OCI-LY7 (cell line): ENCODE results near the gene ARRB1. TPM values are rescaled to one million over a fixed set of nuclear protein-coding genes. Genes with fewer than 3 reads are reported as not detected.
"Not testable (repeated sequence)": the region's sequence is repeated elsewhere in the genome, so short reads cannot be mapped to it uniquely, and the experiment has no call there.

Experiments used
- BruUV-seq: library from RNA; stranded (reverse); fragments of 400-500 nt; replicated peaks from 2 replicates; lab custom pipeline; 2021; lab: Mats Ljungman, UMichigan
- CTCF ChIA-PET: fragments of 300-600 bp; sonication (Branson Sonifier 250); formaldehyde crosslinking; loops from one replicate; lab custom pipeline; 2022; ENCODE audit warnings: antibody characterized with exemption; ENCODE audit not compliant: unreplicated experiment; lab: Charles Lee
- POLR2A ChIA-PET: fragments of 300-600 bp; sonication (Branson Sonifier 250); formaldehyde crosslinking; loops from one replicate; lab custom pipeline; 2022; ENCODE audit warnings: antibody characterized with exemption; lab: Charles Lee
- DNase-seq: peaks from one replicate; pipeline ENCODE4 v3.0.0-alpha.2; 2015; ENCODE audit warnings: low spot score
- H2AFZ ChIP-seq: fragments of 200-600 bp; sonication (generic), shearing (Covaris generic); 2 replicates; pipeline ENCODE4 v1.6.1; 2014; ENCODE audit warnings: mild to moderate bottlenecking, antibody characterized with exemption, low read length, moderate library complexity
- H3K27ac ChIP-seq: fragments of 200-600 bp; sonication (generic); 2 replicates; pipeline ENCODE4 v1.5.1; 2014; ENCODE audit warnings: mixed run types, low read depth, mild to moderate bottlenecking, moderate library complexity, low read length, inconsistent platforms; ENCODE audit not compliant: poor library complexity, severe bottlenecking
- H3K36me3 ChIP-seq: fragments of 200-600 bp; sonication (generic); 2 replicates; pipeline ENCODE4 v1.6.1; 2014; ENCODE audit warnings: mild to moderate bottlenecking, antibody characterized with exemption, low read length, moderate library complexity, mixed read lengths; ENCODE audit not compliant: insufficient read depth
- H3K4me1 ChIP-seq: fragments of 200-600 bp; sonication (generic); 2 replicates; pipeline ENCODE4 v1.5.1; 2014; ENCODE audit warnings: mild to moderate bottlenecking, low read length; ENCODE audit not compliant: insufficient read depth, poor library complexity, severe bottlenecking
- H3K4me2 ChIP-seq: fragments of 200-600 bp; sonication (generic); 2 replicates; pipeline ENCODE4 v1.6.1; 2014; ENCODE audit warnings: mild to moderate bottlenecking, low read length
- H3K4me3 ChIP-seq: fragments of 200-600 bp; sonication (generic); 2 replicates; pipeline ENCODE4 v1.5.1; 2014; ENCODE audit warnings: mild to moderate bottlenecking, low read depth, low read length; ENCODE audit not compliant: poor library complexity, severe bottlenecking
- H3K79me2 ChIP-seq: fragments of 200-600 bp; sonication (generic); 2 replicates; pipeline ENCODE4 v1.6.1; 2016; ENCODE audit warnings: low read depth, mild to moderate bottlenecking, low read length, moderate library complexity, mixed read lengths; ENCODE audit not compliant: insufficient read depth
- H3K9me2 ChIP-seq: fragments of 200-600 bp; sonication (generic); 2 replicates; pipeline ENCODE4 v1.6.1; 2016; ENCODE audit warnings: mild to moderate bottlenecking, low read length, mixed read lengths; ENCODE audit not compliant: insufficient read depth
- H3K9me3 ChIP-seq: fragments of 200-600 bp; sonication (generic); 2 replicates; pipeline ENCODE4 v1.6.1; 2014; ENCODE audit warnings: mild to moderate bottlenecking, mixed run types, low read length, mixed read lengths
- H4K20me1 ChIP-seq: fragments of 200-600 bp; sonication (generic); 2 replicates; pipeline ENCODE4 v1.6.1; 2014; ENCODE audit warnings: mild to moderate bottlenecking, antibody characterized with exemption, low read length, moderate library complexity, mixed read lengths; ENCODE audit not compliant: insufficient read depth
- EZH2phosphoT487 ChIP-seq: fragments of 200-600 bp; sonication (generic); IDR thresholded peaks from 2 replicates; pipeline ENCODE4 v1.6.1; 2018; ENCODE audit warnings: low read depth, borderline replicate concordance, mild to moderate bottlenecking, mixed run types, antibody characterized with exemption, low read length, moderate library complexity, mixed read lengths
- intact Hi-C: fragments of 100-400 bp; cut with micrococcal nuclease; formaldehyde crosslinking; loops from one replicate; pipeline ENCODE4 v1.10.0; 2022; ENCODE audit not compliant: unreplicated experiment
- total RNA-seq, 2 experiments: library from RNA; depleted of rRNA in 1 of 2; stranded (reverse); fragments of >200 nt in 1 of 2; shearing (Covaris generic) in 1 of 2; gene quantifications; 2 replicates each; pipeline ENCODE4 v1.2.3, GENCODE V29; 2014 to 2022
- TF ChIP-seq, protein P1 (sequence below): fragments of 200-600 bp; sonication (generic); conservative IDR thresholded peaks from 2 replicates; pipeline ENCODE4 v1.5.1; 2014; ENCODE audit warnings: mild to moderate bottlenecking, antibody characterized with exemption, low read length, moderate library complexity, mixed read lengths

ARRB1 gene
- total RNA-seq, 2 experiments from 2014 or later: not detected

DNA sequence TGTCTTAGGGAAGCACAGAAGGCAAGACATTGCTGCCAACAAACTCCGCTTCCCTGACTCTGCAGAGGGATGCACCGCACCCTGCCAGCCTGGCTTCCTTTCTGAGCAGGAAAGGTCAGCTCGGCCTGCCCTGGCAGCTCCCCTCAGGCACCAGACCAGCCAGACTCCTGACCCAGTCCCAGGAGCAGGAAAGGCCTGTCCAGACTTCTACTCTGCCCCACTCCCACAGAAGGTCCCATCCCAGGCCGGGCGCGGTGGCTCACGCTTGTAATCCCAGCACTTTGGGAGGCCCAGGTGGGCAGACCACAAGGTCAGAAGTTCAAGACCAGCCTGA is 17.7 kb downstream of the ARRB1 start:
- no peak overlapping the region for H2AFZ ChIP-seq
- TF ChIP-seq, protein P1, sequence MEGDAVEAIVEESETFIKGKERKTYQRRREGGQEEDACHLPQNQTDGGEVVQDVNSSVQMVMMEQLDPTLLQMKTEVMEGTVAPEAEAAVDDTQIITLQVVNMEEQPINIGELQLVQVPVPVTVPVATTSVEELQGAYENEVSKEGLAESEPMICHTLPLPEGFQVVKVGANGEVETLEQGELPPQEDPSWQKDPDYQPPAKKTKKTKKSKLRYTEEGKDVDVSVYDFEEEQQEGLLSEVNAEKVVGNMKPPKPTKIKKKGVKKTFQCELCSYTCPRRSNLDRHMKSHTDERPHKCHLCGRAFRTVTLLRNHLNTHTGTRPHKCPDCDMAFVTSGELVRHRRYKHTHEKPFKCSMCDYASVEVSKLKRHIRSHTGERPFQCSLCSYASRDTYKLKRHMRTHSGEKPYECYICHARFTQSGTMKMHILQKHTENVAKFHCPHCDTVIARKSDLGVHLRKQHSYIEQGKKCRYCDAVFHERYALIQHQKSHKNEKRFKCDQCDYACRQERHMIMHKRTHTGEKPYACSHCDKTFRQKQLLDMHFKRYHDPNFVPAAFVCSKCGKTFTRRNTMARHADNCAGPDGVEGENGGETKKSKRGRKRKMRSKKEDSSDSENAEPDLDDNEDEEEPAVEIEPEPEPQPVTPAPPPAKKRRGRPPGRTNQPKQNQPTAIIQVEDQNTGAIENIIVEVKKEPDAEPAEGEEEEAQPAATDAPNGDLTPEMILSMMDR: no peak
- no peak for TF ChIP-seq EZH2phosphoT487
- POLR2A ChIA-PET: no interaction called here
- H3K4me1 ChIP-seq: peaks cover 2% of the 10 kb centered on the region
- no peaks in the 10 kb centered on the region for H3K9me2 ChIP-seq
- H3K36me3 ChIP-seq: no peaks in the 10 kb centered on the region
- no peaks in the 10 kb centered on the region for H3K9me3 ChIP-seq
- intact Hi-C loops: no loop called here
- H4K20me1 ChIP-seq: no peaks in the 10 kb centered on the region
- H3K27ac ChIP-seq: no peak overlapping the region
- H3K4me3 ChIP-seq: no peak overlapping the region
- BruUV-seq: no TSS peak
- no peak overlapping the region for H3K4me2 ChIP-seq
- no peak for DNase-seq
- CTCF ChIA-PET: no interaction called here
- H3K79me2 ChIP-seq: no peaks in the 10 kb centered on the region

DNA sequence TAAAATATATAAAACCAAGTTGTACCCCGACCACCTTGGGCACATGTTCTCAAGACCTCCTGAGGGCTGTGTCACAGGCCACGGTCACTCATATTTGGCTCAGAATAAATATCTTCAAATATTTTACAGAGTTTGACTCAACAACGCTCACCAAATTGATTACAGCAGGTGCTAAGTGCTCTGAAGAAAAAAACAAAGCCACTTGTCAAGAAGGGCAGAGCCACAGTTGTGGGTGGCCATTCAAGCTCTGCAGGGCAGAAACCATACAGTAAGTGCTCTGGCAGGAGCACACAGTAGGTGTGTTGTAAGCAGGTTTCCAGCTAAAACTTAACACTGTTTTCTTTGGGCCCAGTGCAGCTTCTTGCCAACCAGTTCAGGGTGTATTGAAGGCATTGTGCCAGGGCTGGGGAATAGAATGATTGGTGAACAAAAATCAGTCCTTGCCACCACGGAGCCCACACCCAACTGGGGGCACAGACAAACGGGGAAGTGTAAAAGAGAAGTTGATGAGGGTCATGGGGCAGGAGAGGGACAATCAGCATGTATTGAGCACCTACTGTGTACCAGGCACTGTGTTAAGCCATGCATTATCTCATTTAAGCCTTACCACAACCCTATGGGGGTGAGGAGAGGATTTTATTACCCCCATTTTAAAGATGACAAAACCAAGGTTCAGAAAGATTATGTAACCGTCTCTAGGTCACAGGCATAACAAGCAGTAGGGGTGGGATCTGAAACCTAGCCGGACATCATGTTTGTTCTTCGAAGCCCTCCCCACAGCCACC is 18.2 kb downstream of the ARRB1 start:
- Histone ChIP-seq H3K4me3 (no peak overlapping the region), H4K20me1 (no peaks in the 10 kb centered on the region), H3K9me2 (no peaks in the 10 kb centered on the region), H3K79me2 (no peaks in the 10 kb centered on the region), H3K27ac (no peak overlapping the region), H3K9me3 (no peaks in the 10 kb centered on the region), H3K4me2 (no peak overlapping the region), H3K4me1 (peaks cover 5% of the 10 kb centered on the region), H2AFZ (no peak overlapping the region), H3K36me3 (no peaks in the 10 kb centered on the region)
- no peak for DNase-seq
- intact Hi-C loops: no loop called here
- BruUV-seq: no TSS peak
- TF ChIP-seq EZH2phosphoT487: no peak
- TF ChIP-seq, protein P1: no peak
- POLR2A ChIA-PET: interaction anchor here (0.7 kb wide), 1 partner anchor 390 kb away, joined by 3 read pairs; no protein-coding TSS in a partner anchor
- CTCF ChIA-PET: no interaction called here

DNA sequence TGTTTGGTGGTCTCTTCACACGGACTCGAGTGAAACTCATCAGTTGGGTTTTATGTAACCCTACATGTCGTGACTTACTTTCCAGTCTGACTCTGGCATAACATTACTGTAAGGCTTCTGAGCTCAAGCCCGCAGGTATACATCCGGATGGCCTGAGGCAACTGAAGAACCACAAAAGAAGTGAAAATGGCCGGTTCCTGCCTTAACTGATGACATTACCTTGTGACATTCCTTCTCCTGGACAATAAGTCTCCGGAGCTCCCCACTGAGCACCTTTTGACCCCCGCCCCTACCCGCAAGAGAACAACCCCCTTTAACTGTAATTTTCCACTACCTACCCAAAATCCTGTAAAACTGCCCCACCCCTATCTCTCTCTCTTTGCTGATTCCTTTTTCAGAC is 19.7 kb downstream of the ARRB1 start:
- H3K4me1 ChIP-seq, POLR2A ChIA-PET, CTCF ChIA-PET: not testable (repeated sequence)

DNA sequence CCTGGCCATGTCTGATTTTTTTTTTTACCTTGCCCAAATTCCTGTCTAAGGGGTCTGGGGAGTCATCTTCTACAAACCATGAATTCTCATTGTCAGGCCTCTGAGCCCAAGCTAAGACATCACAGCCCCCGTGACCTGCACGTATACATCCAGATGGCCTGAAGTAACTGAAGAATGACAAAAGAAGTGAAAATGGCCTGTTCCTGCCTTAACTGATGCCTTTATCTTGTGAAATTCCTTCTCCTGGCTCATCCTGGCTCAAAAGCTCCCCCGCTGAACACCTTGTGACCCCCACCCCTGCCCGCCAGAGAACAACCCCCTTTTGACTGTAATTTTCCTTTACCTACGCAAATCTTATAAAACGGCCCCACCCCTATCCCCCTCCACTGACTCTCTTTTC is 20.2 kb downstream of the ARRB1 start:
- H3K9me3 ChIP-seq, H2AFZ ChIP-seq, H4K20me1 ChIP-seq, H3K27ac ChIP-seq, H3K9me2 ChIP-seq, H3K36me3 ChIP-seq, CTCF ChIA-PET, BruUV-seq, DNase-seq, intact Hi-C loops, POLR2A ChIA-PET, H3K4me1 ChIP-seq, H3K79me2 ChIP-seq, H3K4me2 ChIP-seq, H3K4me3 ChIP-seq: not testable (repeated sequence)

More for the DNA sequence above, 19.7 kb downstream of the ARRB1 start:
- H3K4me3 ChIP-seq, H3K4me2 ChIP-seq, BruUV-seq, H3K27ac ChIP-seq, H3K9me2 ChIP-seq, DNase-seq, H3K9me3 ChIP-seq, H2AFZ ChIP-seq, H3K79me2 ChIP-seq, H3K36me3 ChIP-seq, intact Hi-C loops, H4K20me1 ChIP-seq: not testable (repeated sequence)

DNA sequence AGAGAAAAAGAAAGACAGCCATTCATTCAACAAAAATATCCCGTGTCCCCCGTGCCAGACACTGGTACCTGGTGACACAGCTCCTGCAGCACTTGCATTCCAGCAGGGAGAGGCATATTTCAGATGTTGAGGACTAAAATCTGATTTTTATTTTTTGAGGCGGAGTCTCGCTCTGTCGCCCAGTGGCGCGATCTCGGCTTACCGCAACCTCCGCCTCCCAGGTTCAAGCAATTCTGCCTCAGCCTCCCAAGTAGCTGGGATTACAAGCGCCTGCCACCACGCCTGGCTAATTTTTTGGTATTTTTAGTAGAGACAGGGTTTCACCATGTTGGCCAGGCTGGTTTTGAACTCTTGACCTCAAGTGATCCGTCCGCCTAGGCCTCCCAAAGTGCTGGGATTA is 20.6 kb downstream of the ARRB1 start:
- H3K4me2 ChIP-seq, POLR2A ChIA-PET, intact Hi-C loops, BruUV-seq, H3K9me2 ChIP-seq, H3K36me3 ChIP-seq, H3K9me3 ChIP-seq, H2AFZ ChIP-seq, H3K4me3 ChIP-seq, H3K27ac ChIP-seq, H4K20me1 ChIP-seq, CTCF ChIA-PET, H3K4me1 ChIP-seq, DNase-seq, H3K79me2 ChIP-seq: not testable (repeated sequence)
